ENCODE measurements around the gene PIGO. TPM values are rescaled to one million over a fixed set of nuclear protein-coding genes. Genes with fewer than 3 reads are reported as not detected.

The PIGO gene
- total RNA-seq, 1 donor from 2014 or later = 8.5 TPM

GRCh38 chr9:35051069-35051967 is 45.1 kb downstream of the PIGO start:
- DNase-seq (ENCODE audit: missing footprints) (no peak), ATAC-seq (peak; percentile 82)
- intact Hi-C loops (cut with DNase I) = loop anchor here (1.0 kb wide), 1 partner anchor 152 kb away; no protein-coding TSS in a partner anchor

GRCh38 chr9:35048511-35048910 is 47.9 kb downstream of the PIGO start:
- intact Hi-C loops (cut with DNase I) = no loop called here
- ATAC-seq (no peak), DNase-seq (ENCODE audit: missing footprints) (no peak)

GRCh38 chr9:35044071-35044470 is 52.3 kb downstream of the PIGO start:
- ATAC-seq = no peak
- intact Hi-C loops (cut with DNase I) = no loop called here
- no peak for DNase-seq (ENCODE audit: missing footprints)

GRCh38 chr9:35042891-35043545 is 53.4 kb downstream of the PIGO start:
- ATAC-seq = no peak

GRCh38 chr9:35042081-35042604 is 54.2 kb downstream of the PIGO start:
- no peak for DNase-seq (ENCODE audit: missing footprints)
- no peak for ATAC-seq
- intact Hi-C loops (cut with DNase I) = no loop called here

More at GRCh38 chr9:35042891-35043545, 53.4 kb downstream of the PIGO start:
- intact Hi-C loops (cut with DNase I) = no loop called here
- DNase-seq (ENCODE audit: missing footprints) = no peak

Other genes with a start within 250 kb of the PIGO start
- gene PHF24, start 138.3 kb downstream of the PIGO start, total RNA-seq = 0.22 TPM
- 66.5 TPM for gene DNAJB5, start 106.8 kb downstream of the PIGO start, total RNA-seq
- 258 TPM for gene VCP, start 24.0 kb downstream of the PIGO start, total RNA-seq
- gene FANCG, start 16.6 kb downstream of the PIGO start, total RNA-seq = 4.2 TPM
- gene STOML2, start 6.5 kb upstream of the PIGO start, total RNA-seq = 156 TPM
- 15.5 TPM for gene ATOSB, start 19.3 kb upstream of the PIGO start, total RNA-seq
- gene UNC13B, start 65.4 kb upstream of the PIGO start, total RNA-seq = 27.4 TPM

All from Right ventricle myocardium inferior (tissue), 1 donor.